Mucosa of rectum (tissue), 2 donors: Measurements from ENCODE around the gene MTNR1B.

ENCODE experiments used
- H3K27ac ChIP-seq, 2 donors: one replicate each; pipeline ENCODE4 v1.7.0; 2013; ENCODE audit warnings: inconsistent platforms in 2 of 2, low read depth in 2 of 2, low read length in 2 of 2
- H3K27me3 ChIP-seq, 2 donors: one replicate each; pipeline ENCODE4 v1.7.0; 2013; ENCODE audit warnings: low read length in 2 of 2; ENCODE audit not compliant: control insufficient read depth in 2 of 2, insufficient read depth in 2 of 2
- H3K36me3 ChIP-seq, 2 donors: one replicate each; pipeline ENCODE4 v1.7.0; 2013; ENCODE audit warnings: low read length in 2 of 2; ENCODE audit not compliant: control insufficient read depth in 2 of 2, insufficient read depth in 2 of 2
- H3K4me1 ChIP-seq, 2 donors: one replicate each; pipeline ENCODE4 v1.7.0; 2013; ENCODE audit warnings: low read length in 2 of 2, mild to moderate bottlenecking in 1 of 2; ENCODE audit not compliant: control insufficient read depth in 2 of 2, insufficient read depth in 2 of 2
- H3K4me3 ChIP-seq, 2 donors: one replicate each; pipeline ENCODE4 v1.7.0; 2013; ENCODE audit warnings: low read length in 2 of 2
- H3K9ac ChIP-seq, 2 donors: one replicate each; pipeline ENCODE4 v1.7.0; 2013; ENCODE audit warnings: low read length in 2 of 2, low read depth in 1 of 2, mild to moderate bottlenecking in 1 of 2
- H3K9me3 ChIP-seq, 2 donors: one replicate each; pipeline ENCODE4 v1.7.0; 2013; ENCODE audit warnings: low read length in 2 of 2; ENCODE audit not compliant: control insufficient read depth in 2 of 2
- donor health status: healthy.
- donor health status: Normal muscosa, but diverticular disease.

MTNR1B gene

DNA sequence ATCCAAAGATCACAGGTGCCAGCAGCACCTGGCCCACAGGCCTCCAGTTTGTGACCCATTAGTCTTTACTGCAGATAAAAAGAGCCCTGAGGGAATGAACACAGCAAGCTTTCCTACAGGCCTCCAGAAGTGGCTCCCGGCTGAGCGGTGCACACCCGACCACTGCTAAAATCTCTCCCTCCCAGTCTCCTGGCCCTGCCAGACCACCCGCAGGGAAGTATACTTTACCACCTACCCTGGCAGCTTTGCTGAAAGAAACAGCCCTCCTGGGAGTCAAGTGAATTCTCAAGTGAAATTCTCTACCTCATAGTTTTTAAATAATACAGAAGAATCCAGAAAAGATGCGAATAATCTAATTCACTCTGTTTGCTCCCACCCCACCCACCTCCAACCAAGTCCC is 15.4 kb upstream of the MTNR1B start:
- H3K9me3 ChIP-seq: no peaks in the 10 kb centered on the region
- no peak overlapping the region for H3K27ac ChIP-seq
- H3K27me3 ChIP-seq: no peaks in the 10 kb centered on the region
- no peak overlapping the region for H3K4me3 ChIP-seq
- peaks cover 0 to 3% of the 10 kb centered on the region in 2 donors for H3K4me1 ChIP-seq
- no peaks in the 10 kb centered on the region for H3K36me3 ChIP-seq
- no peak overlapping the region for H3K9ac ChIP-seq

- Histone ChIP-seq H3K36me3 (no peaks in the 10 kb centered on the region), H3K27me3 (no peaks in the 10 kb centered on the region), H3K4me3 (no peak overlapping the region)
Observed at GRCh38 chr11:92955860-92956259, 13.6 kb upstream of the MTNR1B start.

DNA sequence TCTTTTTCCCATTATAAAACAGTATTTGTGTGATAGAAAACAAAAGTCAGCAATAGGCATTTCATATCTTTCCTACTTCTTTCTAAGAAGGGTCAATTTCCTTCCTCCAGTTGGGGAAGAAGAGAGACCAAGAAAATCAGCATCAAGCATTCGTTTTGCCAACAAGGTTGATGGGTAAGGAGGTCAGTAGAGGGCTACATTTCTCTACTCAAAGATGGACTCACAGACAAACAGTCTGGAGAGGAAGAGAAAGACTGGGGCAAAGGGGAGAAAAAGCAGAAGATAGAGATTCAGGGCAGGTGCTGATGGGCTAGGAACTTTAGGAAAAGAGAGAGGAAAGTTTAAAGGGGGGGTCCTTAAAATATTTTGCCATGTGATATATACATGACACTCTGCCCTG is 8.6 kb upstream of the MTNR1B start:
- Histone ChIP-seq H3K9me3 (no peaks in the 10 kb centered on the region), H3K4me3 (no peak overlapping the region), H3K4me1 (no peaks in the 10 kb centered on the region), H3K27me3 (no peaks in the 10 kb centered on the region), H3K27ac (no peak overlapping the region), H3K36me3 (no peaks in the 10 kb centered on the region), H3K9ac (no peak overlapping the region)

More at GRCh38 chr11:92955860-92956259, 13.6 kb upstream of the MTNR1B start:
- peaks cover 0 to 3% of the 10 kb centered on the region in 2 donors for H3K4me1 ChIP-seq
- H3K9ac ChIP-seq: no peak overlapping the region
- H3K9me3 ChIP-seq: no peaks in the 10 kb centered on the region
- no peak overlapping the region for H3K27ac ChIP-seq

DNA sequence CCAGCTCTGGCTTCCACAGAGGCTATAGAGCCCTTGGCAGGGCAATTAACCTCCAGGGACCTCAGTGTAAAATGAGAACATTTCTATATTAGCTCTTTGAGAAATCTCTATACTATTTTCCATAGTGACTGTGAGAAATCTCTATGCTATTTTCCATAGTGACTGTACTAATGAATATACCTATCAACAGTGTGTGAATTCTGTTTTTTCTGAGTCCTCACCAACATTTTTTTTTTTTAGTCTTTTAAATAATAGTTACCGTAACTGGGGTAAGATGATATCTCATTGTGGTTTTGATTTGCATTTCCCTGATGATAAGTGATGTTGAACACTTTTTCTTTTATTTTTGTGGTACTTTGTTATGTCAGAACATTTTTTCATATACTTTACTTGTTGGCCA is 7.0 kb upstream of the MTNR1B start:
- no peaks in the 10 kb centered on the region for H3K9me3 ChIP-seq
- no peak overlapping the region for H3K27ac ChIP-seq
- no peaks in the 10 kb centered on the region for H3K4me1 ChIP-seq
- peaks cover 0 to 4% of the 10 kb centered on the region in 2 donors for H3K27me3 ChIP-seq
- H3K9ac ChIP-seq: no peak overlapping the region
- no peak overlapping the region for H3K4me3 ChIP-seq
- H3K36me3 ChIP-seq: no peaks in the 10 kb centered on the region

GRCh38 chr11:92964471-92964870 is 5.0 kb upstream of the MTNR1B start:
- Histone ChIP-seq H3K36me3 (no peaks in the 10 kb centered on the region), H3K4me3 (no peak overlapping the region), H3K9me3 (no peaks in the 10 kb centered on the region), H3K27ac (no peak overlapping the region), H3K9ac (no peak overlapping the region), H3K27me3 (peaks cover 5 to 11% of the 10 kb centered on the region in 2 donors), H3K4me1 (no peaks in the 10 kb centered on the region)

DNA sequence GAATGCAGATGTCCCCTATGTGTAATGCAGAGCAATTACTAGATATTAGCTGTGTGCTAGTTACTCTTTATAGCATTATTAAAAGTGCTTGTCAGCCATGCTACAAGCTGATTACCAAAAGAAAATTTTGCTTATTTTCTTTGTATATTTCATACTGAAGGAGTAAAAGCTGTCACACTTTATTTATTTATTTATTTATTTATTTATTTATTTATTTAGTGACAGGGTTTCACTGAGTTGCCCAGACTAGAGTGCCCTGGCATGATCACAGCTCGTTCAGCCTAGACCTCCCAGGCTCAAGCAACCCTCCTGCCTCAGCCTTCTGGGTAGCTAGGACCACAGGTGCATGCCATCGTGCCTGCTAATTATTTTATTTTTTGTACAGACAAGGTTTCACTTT is 4.3 kb upstream of the MTNR1B start:
- Histone ChIP-seq H3K27ac (no peak overlapping the region), H3K27me3 (peaks cover 12% of the 10 kb centered on the region in 2 donors), H3K4me1 (no peaks in the 10 kb centered on the region), H3K9me3 (no peaks in the 10 kb centered on the region), H3K36me3 (no peaks in the 10 kb centered on the region), H3K9ac (no peak overlapping the region), H3K4me3 (no peak overlapping the region)

GRCh38 chr11:92967178-92967577 is 2.3 kb upstream of the MTNR1B start:
- Histone ChIP-seq H3K9ac (no peak overlapping the region), H3K27me3 (peaks cover 12 to 13% of the 10 kb centered on the region in 2 donors), H3K9me3 (no peaks in the 10 kb centered on the region), H3K4me3 (no peak overlapping the region), H3K27ac (no peak overlapping the region), H3K4me1 (no peaks in the 10 kb centered on the region), H3K36me3 (no peaks in the 10 kb centered on the region)

- H3K36me3 ChIP-seq: no peaks in the 10 kb centered on the region
- peaks cover 12 to 13% of the 10 kb centered on the region in 2 donors for H3K27me3 ChIP-seq
- no peak overlapping the region for H3K27ac ChIP-seq
- no peak overlapping the region for H3K9ac ChIP-seq
- no peaks in the 10 kb centered on the region for H3K4me1 ChIP-seq
- no peak overlapping the region for H3K4me3 ChIP-seq
- H3K9me3 ChIP-seq: no peaks in the 10 kb centered on the region
Observed at GRCh38 chr11:92967867-92968266, 1.6 kb upstream of the MTNR1B start.

- H3K27ac ChIP-seq: no peak overlapping the region
- H3K4me1 ChIP-seq: no peaks in the 10 kb centered on the region
- H3K36me3 ChIP-seq: no peaks in the 10 kb centered on the region
- H3K9ac ChIP-seq: no peak overlapping the region
- H3K9me3 ChIP-seq: no peaks in the 10 kb centered on the region
- peaks cover 12 to 13% of the 10 kb centered on the region in 2 donors for H3K27me3 ChIP-seq
- no peak overlapping the region for H3K4me3 ChIP-seq
Observed at GRCh38 chr11:92969293-92969633, 188 bp upstream of the MTNR1B start.

DNA sequence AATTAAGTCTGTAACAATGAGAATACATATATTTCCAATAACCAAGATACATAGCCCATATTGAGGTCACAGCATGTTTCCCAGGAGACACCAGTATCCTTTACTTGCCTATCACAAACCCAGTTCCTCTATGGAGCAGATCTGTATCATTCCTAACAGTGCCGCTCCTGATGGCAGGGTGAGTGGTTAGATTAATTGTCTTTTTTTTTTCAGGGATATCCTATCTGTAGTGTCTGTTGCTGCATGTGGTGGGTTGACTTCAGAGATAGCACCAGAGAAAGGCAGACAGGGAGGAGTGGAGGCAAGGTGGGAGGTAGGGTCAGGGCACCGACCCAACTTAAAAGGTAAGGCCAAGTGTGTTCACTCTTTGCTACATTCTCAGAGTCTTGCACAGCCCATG is 2.8 kb downstream of the MTNR1B start:
- no peak overlapping the region for H3K9ac ChIP-seq
- no peaks in the 10 kb centered on the region for H3K36me3 ChIP-seq
- no peaks in the 10 kb centered on the region for H3K9me3 ChIP-seq
- peaks cover 9 to 12% of the 10 kb centered on the region in 2 donors for H3K27me3 ChIP-seq
- no peak overlapping the region for H3K27ac ChIP-seq
- H3K4me3 ChIP-seq: no peak overlapping the region
- H3K4me1 ChIP-seq: no peaks in the 10 kb centered on the region

- Histone ChIP-seq H3K4me3 (no peak overlapping the region), H3K27ac (no peak overlapping the region), H3K9me3 (no peaks in the 10 kb centered on the region), H3K9ac (no peak overlapping the region), H3K4me1 (no peaks in the 10 kb centered on the region), H3K36me3 (no peaks in the 10 kb centered on the region), H3K27me3 (peaks cover 0 to under 1% of the 10 kb centered on the region in 2 donors)
Observed at GRCh38 chr11:92975285-92975684, 5.8 kb downstream of the MTNR1B start.
